Limb (tissue), 2 donors: ENCODE results near the gene LRAT.
"Not testable (repeated sequence)": the region's sequence is repeated elsewhere in the genome, so short reads cannot be mapped to it uniquely, and the experiment has no call there.

Source experiments
- DNase-seq, 2 donors: peaks; one replicate each; pipeline ENCODE4 v3.0.0-alpha.2; 2016; ENCODE audit errors: extremely low spot score in 2 of 2

The LRAT gene

GRCh38 chr4:154743683-154744340 lies at the start of gene LRAT:
Gene LRAT, plus strand, starts transcription at chr4:154744000. Its CDS starts 327 bp downstream, at chr4:154744327.
- peak in 1 of 2 donors; percentile 71 for DNase-seq

GRCh38 chr4:154707877-154708276 lies 35.9 kb upstream of the LRAT start:
- no peak for DNase-seq

DNA sequence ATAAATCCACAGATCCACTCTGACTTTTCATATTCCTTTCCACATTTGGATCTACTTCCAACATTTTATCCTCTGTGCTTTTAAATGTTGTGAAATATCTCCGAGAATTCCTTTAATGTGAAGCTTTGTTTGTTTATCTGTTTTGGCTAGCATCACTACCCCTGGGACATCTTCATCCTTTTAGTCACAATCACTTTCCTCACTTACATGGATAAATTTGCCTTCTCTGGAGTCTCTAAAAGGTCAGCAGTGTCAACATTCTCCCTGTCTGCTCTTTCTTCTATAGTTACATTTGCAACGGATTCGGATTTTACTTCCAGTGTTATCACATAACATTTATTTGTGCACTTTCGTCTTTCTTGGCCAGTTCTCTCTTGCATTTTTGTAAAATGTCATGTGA lies 34.2 kb upstream of the LRAT start:
- DNase-seq = no peak

GRCh38 chr4:154711522-154711921 lies 32.3 kb upstream of the LRAT start:
- no peak for DNase-seq

DNA sequence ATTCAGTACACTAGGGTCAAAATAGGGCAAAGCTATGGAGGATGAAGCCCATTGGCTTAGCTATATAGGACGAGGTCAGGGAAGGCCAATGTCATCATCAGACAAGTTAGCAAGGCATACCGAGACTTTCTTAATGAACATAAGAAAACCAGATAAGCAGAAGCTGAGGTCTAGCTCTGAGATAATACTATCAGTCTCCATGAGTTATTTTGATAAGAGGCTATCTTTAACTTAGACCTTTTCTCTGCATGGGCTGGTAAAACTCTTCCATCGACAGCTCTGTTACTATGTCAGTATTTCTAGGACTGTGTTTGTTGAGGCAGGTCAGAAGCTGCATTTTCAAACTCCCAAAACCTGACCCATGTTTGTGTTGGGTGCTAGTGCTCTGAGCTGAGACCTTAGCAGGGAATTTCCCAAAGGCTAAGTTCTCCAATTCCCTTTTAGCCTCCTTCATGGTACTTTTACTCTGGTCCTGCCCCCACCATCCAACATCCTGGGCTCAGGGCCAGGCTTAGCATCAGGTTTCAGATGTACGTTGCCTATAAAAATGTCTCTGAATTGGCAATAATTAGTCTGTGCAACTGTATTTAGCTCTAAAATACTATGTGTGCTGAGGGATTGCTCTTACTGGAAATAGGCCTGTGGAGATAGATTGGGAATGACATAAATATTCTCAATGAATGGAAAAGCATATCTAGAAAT lies 29.3 kb upstream of the LRAT start:
- no peak for DNase-seq

GRCh38 chr4:154719087-154719486 lies 24.7 kb upstream of the LRAT start:
- DNase-seq = no peak

- no peak for DNase-seq
These were observed 23.7 kb upstream of the LRAT start for GRCh38 chr4:154720123-154720522.

DNA sequence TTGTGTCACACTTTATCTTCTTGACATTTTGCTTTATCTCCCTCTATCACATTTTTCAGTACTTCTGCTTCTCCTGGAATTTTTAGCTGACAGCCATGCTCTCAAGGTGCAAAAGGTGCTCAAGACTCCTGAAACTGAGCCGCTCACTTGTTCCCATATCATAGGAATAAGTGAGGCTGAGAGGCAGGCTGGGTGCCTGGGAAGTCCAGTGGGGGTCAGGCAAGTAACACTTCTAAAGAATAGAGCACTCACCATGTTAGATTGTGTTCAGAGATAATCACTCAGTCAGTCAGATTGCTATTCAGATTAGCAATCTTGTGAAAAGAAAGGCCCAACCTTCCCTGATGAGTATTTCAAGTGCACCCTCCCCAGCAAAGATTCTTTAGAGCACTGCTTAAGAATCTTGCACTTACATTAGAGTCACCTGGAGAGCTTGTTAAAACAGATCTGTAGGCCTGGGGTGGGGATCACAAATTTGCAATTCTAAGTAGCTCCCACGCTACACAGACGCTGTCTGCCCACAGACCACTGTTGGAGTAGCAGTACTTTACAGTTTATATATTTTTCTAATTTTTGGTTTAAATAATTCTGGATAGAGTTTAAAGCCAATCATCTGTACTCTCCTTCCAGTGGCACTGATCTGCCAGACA lies 23.1 kb upstream of the LRAT start:
- DNase-seq = no peak

- no peak for DNase-seq
These were observed 21.5 kb upstream of the LRAT start for GRCh38 chr4:154722262-154722661.

GRCh38 chr4:154723601-154724000 lies 20.2 kb upstream of the LRAT start:
- DNase-seq = not testable (repeated sequence)

GRCh38 chr4:154727540-154727939 lies 16.3 kb upstream of the LRAT start:
- no peak for DNase-seq

DNA sequence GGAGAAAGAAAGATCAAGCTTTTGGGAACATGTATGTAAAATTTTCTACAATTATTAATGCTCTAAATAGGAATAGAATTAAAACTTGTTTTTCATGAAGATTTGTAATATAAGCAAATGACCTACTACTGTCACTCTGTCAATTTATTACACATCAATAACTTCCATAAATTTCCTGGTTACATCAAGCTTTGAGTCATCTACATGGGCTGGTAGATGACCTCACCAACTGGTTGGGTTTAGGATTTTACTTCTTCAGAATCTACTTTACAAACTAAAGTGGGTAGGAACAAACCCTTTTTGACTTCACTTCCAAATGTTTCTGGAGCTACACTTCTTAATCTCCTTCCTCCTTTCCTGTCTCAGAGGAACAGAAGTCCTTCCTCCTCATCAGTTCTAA lies 12.0 kb upstream of the LRAT start:
- DNase-seq = no peak

- DNase-seq = no peak
These were observed 11.1 kb upstream of the LRAT start for GRCh38 chr4:154732669-154733068.

- no peak for DNase-seq
These were observed 7.0 kb upstream of the LRAT start for GRCh38 chr4:154736770-154737169.

DNA sequence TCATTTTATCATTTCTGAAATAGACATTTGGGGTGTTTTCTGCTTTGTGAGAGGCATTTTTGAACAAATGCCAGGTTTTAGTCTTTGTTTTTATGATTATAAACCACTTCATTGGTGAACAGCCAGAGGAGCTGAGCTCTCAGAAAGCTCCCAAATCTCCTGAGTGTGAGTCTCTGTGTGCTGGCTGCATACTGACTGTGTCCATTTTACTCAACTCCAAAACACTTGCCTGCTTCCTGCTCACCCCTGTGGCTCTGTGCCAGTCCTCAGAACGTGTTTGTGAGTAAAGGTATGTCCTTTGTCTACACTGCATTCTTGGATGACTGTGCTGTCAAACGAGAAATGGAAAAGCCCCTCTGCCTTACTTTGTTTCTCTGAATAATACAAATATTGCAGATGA lies 5.4 kb upstream of the LRAT start:
- DNase-seq = no peak

GRCh38 chr4:154739111-154739510 lies 4.7 kb upstream of the LRAT start:
- DNase-seq = no peak

GRCh38 chr4:154740462-154740861 lies 3.3 kb upstream of the LRAT start:
- no peak for DNase-seq

DNA sequence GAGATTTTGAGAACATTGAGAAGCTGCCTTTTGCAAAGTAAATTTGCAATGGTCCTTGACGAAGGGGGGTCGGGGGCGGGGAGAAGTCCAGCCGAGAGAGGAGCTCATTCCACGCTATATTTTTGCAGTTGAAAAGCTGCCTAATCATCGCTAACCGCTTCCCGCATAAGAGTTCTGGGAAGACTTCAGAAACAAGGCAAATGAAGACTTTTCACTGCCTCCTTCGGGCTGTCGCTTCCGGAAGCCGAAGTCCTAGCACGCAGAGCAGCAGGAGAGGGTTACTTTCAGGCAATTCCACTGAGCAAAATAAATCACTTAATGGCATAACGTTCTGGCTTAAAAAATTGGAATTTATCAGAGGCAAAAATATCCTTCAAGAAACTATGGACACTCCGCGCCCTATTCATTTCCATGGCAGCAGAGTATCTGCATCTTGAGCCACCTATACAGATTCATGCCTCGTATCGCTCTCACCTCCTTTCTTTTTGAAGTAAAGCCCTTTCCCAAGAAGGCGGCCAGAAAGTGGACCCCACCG lies 2.6 kb upstream of the LRAT start:
- peak in 1 of 2 donors; percentile 29 for DNase-seq

GRCh38 chr4:154741922-154742850 lies 1.6 kb upstream of the LRAT start:
- DNase-seq = peak in 1 of 2 donors; percentile 51

DNA sequence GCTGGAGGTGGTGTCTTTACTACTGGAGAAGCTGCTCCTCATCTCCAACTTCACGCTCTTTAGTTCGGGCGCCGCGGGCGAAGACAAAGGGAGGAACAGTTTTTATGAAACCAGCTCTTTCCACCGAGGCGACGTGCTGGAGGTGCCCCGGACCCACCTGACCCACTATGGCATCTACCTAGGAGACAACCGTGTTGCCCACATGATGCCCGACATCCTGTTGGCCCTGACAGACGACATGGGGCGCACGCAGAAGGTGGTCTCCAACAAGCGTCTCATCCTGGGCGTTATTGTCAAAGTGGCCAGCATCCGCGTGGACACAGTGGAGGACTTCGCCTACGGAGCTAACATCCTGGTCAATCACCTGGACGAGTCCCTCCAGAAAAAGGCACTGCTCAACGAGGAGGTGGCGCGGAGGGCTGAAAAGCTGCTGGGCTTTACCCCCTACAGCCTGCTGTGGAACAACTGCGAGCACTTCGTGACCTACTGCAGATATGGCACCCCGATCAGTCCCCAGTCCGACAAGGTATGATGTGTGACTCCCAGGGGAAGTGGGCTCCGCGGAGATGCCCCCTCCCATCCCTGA lies 634 bp downstream of the LRAT start:
- peak in 1 of 2 donors; percentile 27 for DNase-seq

DNA sequence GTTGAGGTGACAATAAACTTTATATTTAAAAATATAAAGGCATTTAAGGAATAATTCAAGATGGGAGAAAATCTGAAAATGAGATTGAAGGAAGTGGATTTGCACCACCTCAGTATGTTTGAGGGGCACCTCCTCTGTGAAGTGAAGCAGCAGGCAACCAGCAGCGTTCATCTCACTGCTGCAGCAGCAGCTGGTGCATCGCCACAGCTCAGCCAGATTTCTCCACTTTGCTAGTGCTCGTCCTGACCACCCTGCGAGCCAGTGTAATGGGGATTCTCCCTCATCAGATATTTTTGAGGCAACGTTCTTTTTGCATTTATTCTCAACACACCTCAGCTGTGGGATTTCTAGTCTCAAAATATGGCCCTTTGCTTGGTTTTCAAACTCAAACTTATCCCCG lies 13.9 kb downstream of the LRAT start:
- no peak for DNase-seq
